Measurements from ENCODE around the gene TMEM98.

GRCh38 chr17:32921017-32921416, 6.9 kb upstream of the TMEM98 start:
- TF ChIP-seq CTCF (IDR thresholded peaks at IDR 0.05; ENCODE audit: borderline replicate concordance, extremely low read depth, low read length, poor library complexity, severe bottlenecking) = no peak
- no peak for TF ChIP-seq EZH2 (IDR thresholded peaks at IDR 0.05; ENCODE audit: borderline replicate concordance, low read depth, low read length, severe bottlenecking)

All from DND-41 (cell line).